GM12875 (cell line): Measurements from ENCODE around the gene TGFBR3.

Experiments
- H3K4me3 ChIP-seq: one replicate; pipeline ENCODE4 v1.5.1; 2011; ENCODE audit warnings: low read depth, low read length, control low read depth
- TF ChIP-seq, protein P1 (sequence below): IDR thresholded peaks from 2 replicates; pipeline ENCODE4 v1.5.1; 2011; ENCODE audit warnings: low read depth, mild to moderate bottlenecking, control low read depth, inconsistent platforms, low read length, moderate library complexity, borderline replicate concordance; ENCODE audit not compliant: insufficient read depth

The TGFBR3 gene

DNA sequence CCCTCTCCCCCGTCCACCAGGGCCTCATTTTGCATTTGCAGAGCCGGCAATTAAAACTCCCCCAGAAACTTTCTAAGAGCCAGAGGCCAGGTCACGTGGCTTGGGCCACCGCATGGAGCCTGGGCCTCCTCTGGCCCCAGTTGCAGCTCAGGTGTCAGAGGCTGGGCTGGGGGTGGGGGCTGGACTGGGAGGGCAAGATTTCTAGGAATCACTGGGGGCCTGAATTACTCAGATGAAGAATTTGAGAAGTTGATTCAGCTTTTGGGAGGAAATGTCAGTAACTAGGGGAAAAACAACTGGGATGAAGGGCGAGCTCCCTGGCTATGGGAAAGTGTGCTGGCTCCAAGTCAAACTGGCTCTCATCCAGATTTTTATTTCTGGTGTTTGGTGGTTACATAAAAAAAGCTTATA lies 234.3 kb downstream of the TGFBR3 start:
- H3K4me3 ChIP-seq = no peak overlapping the region

DNA sequence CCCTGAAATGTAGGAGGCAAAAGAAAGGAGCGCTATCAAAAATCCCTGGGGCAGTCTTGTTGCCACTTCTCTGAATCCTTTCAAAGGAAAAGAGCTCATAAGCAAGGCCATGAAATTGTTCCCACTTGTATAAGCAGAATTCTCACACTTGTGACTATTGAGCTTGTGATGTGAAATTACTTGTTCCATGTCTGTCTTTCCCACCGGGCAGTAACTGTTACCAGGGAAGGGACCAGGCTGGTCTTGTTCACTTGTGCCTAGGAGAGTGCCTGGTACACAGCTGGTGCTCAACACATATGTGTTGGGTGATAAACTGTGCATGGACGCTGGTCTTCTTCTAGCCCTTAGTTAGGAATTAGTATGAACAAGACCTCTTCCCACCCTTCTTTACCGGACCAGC lies 234.7 kb downstream of the TGFBR3 start:
- no peak overlapping the region for H3K4me3 ChIP-seq
- TF ChIP-seq, protein P1, sequence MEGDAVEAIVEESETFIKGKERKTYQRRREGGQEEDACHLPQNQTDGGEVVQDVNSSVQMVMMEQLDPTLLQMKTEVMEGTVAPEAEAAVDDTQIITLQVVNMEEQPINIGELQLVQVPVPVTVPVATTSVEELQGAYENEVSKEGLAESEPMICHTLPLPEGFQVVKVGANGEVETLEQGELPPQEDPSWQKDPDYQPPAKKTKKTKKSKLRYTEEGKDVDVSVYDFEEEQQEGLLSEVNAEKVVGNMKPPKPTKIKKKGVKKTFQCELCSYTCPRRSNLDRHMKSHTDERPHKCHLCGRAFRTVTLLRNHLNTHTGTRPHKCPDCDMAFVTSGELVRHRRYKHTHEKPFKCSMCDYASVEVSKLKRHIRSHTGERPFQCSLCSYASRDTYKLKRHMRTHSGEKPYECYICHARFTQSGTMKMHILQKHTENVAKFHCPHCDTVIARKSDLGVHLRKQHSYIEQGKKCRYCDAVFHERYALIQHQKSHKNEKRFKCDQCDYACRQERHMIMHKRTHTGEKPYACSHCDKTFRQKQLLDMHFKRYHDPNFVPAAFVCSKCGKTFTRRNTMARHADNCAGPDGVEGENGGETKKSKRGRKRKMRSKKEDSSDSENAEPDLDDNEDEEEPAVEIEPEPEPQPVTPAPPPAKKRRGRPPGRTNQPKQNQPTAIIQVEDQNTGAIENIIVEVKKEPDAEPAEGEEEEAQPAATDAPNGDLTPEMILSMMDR = no peak

More for the DNA sequence above, 234.3 kb downstream of the TGFBR3 start:
- TF ChIP-seq, protein P1 = no peak

DNA sequence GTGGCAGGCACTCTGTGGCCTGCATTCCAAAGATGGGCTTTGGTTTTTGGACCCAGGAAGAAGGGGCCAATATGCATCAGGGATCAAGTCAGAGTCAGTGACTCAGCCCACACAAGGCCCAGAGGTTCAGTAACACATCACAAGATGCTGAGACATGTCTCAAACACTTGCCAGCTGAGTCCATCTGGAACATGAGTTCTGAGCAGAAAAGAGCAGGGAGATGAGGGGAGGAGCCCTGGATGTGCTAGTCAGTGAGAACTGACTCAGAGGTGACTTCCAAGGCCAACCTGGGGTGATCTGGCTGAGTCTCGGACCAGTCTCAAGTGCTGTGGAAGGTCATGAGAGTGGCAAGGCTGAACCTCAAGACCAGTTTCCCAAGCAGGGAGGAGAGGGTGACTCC lies 235.2 kb downstream of the TGFBR3 start:
- TF ChIP-seq, protein P1 = no peak
- H3K4me3 ChIP-seq = no peak overlapping the region

DNA sequence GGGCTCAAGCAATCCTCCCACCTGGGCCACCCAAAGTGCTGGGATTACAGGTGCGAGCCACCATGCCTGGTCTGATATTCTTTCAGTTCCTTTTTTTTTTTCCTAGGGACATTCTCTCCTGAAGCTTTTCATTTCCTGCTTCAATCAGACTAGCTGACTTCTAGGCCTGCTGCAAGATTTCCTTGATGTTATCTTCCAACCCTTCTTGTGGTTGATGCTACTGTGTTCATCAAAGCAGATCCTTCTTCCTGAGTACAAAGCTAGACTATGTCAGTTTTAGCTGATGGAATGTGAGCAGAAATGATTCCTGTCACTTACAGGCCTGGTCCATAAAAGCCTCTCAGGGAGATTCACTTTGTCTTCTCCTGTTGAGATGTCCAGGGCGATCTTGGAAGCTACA lies 238.9 kb downstream of the TGFBR3 start:
- H3K4me3 ChIP-seq = no peak overlapping the region
- TF ChIP-seq, protein P1 = no peak

DNA sequence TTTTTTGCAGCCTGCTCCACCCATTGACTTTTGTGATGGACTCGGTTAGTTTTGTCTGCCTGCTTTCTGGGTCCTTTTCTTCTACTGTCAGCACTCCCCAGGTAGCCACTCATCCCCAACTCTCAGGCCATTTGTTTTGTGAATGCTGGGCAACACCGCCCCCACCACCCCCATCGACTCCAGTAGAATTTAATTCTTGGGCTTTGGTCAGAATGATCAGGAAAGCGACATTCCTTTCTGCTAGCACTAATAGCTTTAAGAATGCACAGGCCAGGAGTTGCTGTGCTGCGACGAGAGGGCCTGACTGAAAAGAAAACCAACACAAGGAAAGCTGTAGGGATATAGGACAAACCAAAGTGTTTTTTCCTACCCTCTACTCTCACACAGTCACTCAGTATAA lies 240.9 kb downstream of the TGFBR3 start:
- TF ChIP-seq, protein P1 = no peak
- no peak overlapping the region for H3K4me3 ChIP-seq

DNA sequence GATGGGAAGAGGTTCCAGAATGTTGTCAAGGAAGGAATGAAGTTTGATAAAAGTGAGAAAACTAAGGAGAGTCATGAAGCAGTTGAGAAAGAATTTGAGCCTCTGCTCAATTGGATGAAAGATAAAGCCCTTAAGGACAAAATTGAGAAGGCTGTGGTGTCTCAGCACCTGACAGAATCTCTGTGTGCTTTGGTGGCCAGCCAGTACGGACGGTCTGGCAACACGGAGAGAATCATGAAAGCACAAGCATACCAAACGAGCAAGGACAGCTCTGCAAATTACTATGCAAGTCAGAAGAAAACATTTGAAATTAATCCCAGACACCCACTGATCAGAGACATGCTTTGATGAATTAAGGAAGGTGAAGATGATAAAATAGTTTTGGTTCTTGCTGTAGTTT lies 242.5 kb downstream of the TGFBR3 start:
- TF ChIP-seq, protein P1 = no peak
- no peak overlapping the region for H3K4me3 ChIP-seq

DNA sequence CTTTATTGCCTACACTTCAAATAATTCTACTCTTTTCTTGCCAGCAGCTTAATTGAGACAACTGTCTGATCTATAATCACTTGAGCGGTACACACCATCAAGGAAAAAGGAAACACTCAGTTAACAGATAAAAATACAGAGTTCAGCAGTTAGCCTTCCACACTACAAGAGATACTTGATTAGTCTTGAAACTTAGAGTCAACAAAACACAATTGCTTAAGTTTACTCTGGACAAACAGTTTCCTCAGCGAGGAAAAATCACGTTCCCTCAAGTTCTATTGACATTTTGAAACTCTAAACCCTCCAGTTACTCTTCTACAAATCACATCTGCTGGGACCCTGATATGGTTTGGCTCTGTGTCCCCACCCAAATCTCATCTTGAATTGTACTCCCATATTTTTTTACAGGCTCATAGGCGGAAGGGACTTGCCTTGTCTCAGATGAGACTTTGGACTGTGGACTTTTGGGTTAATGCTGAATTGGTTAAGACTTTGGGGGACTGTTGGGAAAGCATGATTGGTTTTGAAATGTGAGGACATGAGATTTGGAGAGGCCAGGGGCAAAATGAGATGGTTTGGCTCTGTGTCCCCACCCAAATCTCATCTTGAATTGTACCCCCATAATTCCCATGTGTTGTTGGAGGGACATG lies 244.9 kb downstream of the TGFBR3 start:
- TF ChIP-seq, protein P1 = no peak

More for the DNA sequence above, 244.9 kb downstream of the TGFBR3 start:
- no peak overlapping the region for H3K4me3 ChIP-seq
